ENCODE measurements around the gene FLT4.

FLT4 gene

DNA sequence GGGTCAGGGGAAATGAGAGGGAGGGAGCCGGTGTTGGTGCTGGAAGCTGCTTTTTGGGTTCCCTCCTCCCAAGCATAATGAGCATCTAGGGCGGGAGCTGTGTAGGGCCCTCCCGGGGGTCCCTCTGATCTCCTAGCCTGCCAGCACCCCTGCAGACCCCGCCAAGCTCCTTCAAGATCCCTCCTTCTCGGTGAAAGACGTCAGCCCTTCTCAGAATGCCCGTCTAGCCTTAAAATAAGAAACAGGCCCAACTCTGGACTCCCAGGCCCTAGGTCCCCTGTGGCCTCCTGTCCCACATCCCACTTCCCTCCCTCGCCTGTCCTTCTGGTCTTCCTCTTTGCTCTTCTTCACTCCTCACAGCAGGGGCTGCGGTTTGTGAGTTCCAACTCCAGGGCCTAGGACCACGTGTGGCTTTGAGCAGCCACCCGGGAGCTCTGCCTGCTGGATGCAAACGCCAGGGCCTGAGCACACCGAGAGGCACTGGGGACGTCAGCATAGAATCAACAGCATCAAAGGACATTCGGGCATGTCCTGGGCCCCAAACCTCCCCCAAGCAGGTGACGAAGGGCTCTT is 49.3 kb downstream of the FLT4 start:
- Histone ChIP-seq H3K79me2 (ENCODE audit: insufficient read depth, low read length) (no peaks in the 10 kb centered on the region), H3K36me3 (ENCODE audit: insufficient read depth, low read length) (no peaks in the 10 kb centered on the region), H2AFZ (ENCODE audit: low read length) (no peak overlapping the region), H3K4me2 (ENCODE audit: low read length) (no peak overlapping the region), H3K4me3 (ENCODE audit: low read depth, low read length, poor library complexity, severe bottlenecking) (no peak overlapping the region), H3K27ac (ENCODE audit: low read depth, low read length, poor library complexity, severe bottlenecking) (no peak overlapping the region), H3K4me1 (ENCODE audit: insufficient read depth, low read length, severe bottlenecking) (no peaks in the 10 kb centered on the region), H3K27me3 (ENCODE audit: insufficient read depth, low read length) (no peaks in the 10 kb centered on the region), H3K9me2 (ENCODE audit: low read depth, low read length) (no peaks in the 10 kb centered on the region), H4K20me1 (ENCODE audit: insufficient read depth, low read length) (no peaks in the 10 kb centered on the region), H3K9ac (ENCODE audit: low read length) (no peak overlapping the region), H3F3A (ENCODE audit: insufficient read depth, low read length) (no peaks in the 10 kb centered on the region), H3K9me3 (ENCODE audit: low read length) (no peaks in the 10 kb centered on the region)
- TF ChIP-seq EZH2 (IDR thresholded peaks at IDR 0.05; ENCODE audit: borderline replicate concordance, low read length) = no peak
- TF ChIP-seq, protein P1, sequence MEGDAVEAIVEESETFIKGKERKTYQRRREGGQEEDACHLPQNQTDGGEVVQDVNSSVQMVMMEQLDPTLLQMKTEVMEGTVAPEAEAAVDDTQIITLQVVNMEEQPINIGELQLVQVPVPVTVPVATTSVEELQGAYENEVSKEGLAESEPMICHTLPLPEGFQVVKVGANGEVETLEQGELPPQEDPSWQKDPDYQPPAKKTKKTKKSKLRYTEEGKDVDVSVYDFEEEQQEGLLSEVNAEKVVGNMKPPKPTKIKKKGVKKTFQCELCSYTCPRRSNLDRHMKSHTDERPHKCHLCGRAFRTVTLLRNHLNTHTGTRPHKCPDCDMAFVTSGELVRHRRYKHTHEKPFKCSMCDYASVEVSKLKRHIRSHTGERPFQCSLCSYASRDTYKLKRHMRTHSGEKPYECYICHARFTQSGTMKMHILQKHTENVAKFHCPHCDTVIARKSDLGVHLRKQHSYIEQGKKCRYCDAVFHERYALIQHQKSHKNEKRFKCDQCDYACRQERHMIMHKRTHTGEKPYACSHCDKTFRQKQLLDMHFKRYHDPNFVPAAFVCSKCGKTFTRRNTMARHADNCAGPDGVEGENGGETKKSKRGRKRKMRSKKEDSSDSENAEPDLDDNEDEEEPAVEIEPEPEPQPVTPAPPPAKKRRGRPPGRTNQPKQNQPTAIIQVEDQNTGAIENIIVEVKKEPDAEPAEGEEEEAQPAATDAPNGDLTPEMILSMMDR (IDR thresholded peaks at IDR 0.05; ENCODE audit: low read length) = no peak

DNA sequence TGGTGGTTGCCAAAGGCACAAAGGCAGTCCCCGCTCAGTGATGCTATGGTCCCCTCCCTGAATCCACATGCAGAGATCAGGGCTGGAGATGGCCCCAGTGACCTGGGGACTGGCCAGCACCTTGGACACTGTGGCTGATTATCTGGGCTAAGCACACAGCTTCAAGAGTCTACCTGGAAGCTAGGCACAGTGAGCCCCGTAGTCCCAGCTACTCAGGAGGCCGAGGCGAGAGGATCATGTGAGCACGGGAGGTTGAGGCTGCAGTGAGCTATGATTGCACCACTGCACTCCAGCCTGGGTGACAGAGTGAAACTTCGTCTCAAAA is 49.8 kb downstream of the FLT4 start:
- Histone ChIP-seq H3K36me3 (ENCODE audit: insufficient read depth, low read length) (no peaks in the 10 kb centered on the region), H3F3A (ENCODE audit: insufficient read depth, low read length) (no peaks in the 10 kb centered on the region), H3K4me3 (ENCODE audit: low read depth, low read length, poor library complexity, severe bottlenecking) (no peak overlapping the region), H3K9ac (ENCODE audit: low read length) (no peak overlapping the region), H3K79me2 (ENCODE audit: insufficient read depth, low read length) (no peaks in the 10 kb centered on the region), H2AFZ (ENCODE audit: low read length) (no peak overlapping the region), H3K4me2 (ENCODE audit: low read length) (no peak overlapping the region), H3K9me3 (ENCODE audit: low read length) (no peaks in the 10 kb centered on the region), H4K20me1 (ENCODE audit: insufficient read depth, low read length) (no peaks in the 10 kb centered on the region), H3K9me2 (ENCODE audit: low read depth, low read length) (no peaks in the 10 kb centered on the region), H3K4me1 (ENCODE audit: insufficient read depth, low read length, severe bottlenecking) (no peaks in the 10 kb centered on the region), H3K27ac (ENCODE audit: low read depth, low read length, poor library complexity, severe bottlenecking) (no peak overlapping the region), H3K27me3 (ENCODE audit: insufficient read depth, low read length) (no peaks in the 10 kb centered on the region)
- no peak for TF ChIP-seq EZH2 (IDR thresholded peaks at IDR 0.05; ENCODE audit: borderline replicate concordance, low read length)
- TF ChIP-seq, protein P1 (IDR thresholded peaks at IDR 0.05; ENCODE audit: low read length) = no peak

DNA sequence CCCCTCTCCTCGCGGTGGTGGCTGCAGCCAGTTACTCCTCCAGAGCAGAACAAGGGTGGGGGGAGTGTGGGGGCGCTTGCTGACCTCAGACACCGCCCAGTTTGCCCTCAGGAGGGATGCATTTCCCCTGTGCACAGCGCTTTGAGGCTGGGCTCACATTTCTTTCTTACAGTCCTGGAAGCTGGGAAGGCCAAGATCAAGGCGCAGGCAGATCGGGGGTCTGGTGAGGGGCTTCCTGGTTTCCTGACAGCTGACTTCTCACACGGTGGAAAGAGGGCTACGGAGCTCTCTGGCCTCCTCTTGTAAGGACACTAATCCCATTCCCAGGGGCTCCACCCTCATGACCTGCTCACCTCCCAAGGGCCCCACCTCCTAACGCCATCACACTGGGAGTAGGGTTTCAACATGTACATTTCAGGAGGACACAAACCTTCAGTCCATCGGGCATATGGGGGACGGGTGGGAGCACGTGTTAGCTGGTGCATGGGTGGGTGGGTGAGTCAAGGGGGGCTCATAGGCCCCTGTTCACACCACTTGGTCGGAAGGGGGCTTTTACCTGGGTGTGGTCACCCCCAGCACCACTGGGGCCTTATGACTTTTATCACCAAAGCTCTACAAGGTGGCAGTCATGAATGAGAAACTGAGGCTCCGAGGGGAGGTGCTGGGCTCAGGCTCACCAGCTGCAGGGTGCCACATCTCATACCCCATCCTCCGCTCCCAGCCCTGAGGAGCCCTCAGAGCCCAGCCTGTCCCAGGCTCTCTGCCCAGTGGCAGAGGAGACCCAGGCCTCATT is 50.4 kb downstream of the FLT4 start:
- Histone ChIP-seq H3F3A (ENCODE audit: insufficient read depth, low read length) (no peaks in the 10 kb centered on the region), H3K4me1 (ENCODE audit: insufficient read depth, low read length, severe bottlenecking) (no peaks in the 10 kb centered on the region), H3K27ac (ENCODE audit: low read depth, low read length, poor library complexity, severe bottlenecking) (no peak overlapping the region), H2AFZ (ENCODE audit: low read length) (no peak overlapping the region), H3K9me2 (ENCODE audit: low read depth, low read length) (no peaks in the 10 kb centered on the region), H3K79me2 (ENCODE audit: insufficient read depth, low read length) (no peaks in the 10 kb centered on the region), H3K36me3 (ENCODE audit: insufficient read depth, low read length) (no peaks in the 10 kb centered on the region), H3K27me3 (ENCODE audit: insufficient read depth, low read length) (peaks cover 2% of the 10 kb centered on the region; the same call in 1 of the 2 replicates), H4K20me1 (ENCODE audit: insufficient read depth, low read length) (no peaks in the 10 kb centered on the region), H3K4me2 (ENCODE audit: low read length) (no peak overlapping the region), H3K9ac (ENCODE audit: low read length) (no peak overlapping the region), H3K9me3 (ENCODE audit: low read length) (no peaks in the 10 kb centered on the region), H3K4me3 (ENCODE audit: low read depth, low read length, poor library complexity, severe bottlenecking) (no peak overlapping the region)
- TF ChIP-seq, protein P1 (IDR thresholded peaks at IDR 0.05; ENCODE audit: low read length) = no peak
- no peak for TF ChIP-seq EZH2 (IDR thresholded peaks at IDR 0.05; ENCODE audit: borderline replicate concordance, low read length)
